C4-2B (cell line): ENCODE data around the gene PCGF2.

Experiments
- ZFX ChIP-seq: fragments of 450-650 bp; IDR thresholded peaks from 2 replicates; pipeline ENCODE4 v1.6.1; 2017
- TF ChIP-seq, protein P1 (sequence below): fragments of 450-650 bp; conservative IDR thresholded peaks from 2 replicates; pipeline ENCODE4 v1.5.1; 2017; ENCODE audit warnings: mild to moderate bottlenecking

DNA sequence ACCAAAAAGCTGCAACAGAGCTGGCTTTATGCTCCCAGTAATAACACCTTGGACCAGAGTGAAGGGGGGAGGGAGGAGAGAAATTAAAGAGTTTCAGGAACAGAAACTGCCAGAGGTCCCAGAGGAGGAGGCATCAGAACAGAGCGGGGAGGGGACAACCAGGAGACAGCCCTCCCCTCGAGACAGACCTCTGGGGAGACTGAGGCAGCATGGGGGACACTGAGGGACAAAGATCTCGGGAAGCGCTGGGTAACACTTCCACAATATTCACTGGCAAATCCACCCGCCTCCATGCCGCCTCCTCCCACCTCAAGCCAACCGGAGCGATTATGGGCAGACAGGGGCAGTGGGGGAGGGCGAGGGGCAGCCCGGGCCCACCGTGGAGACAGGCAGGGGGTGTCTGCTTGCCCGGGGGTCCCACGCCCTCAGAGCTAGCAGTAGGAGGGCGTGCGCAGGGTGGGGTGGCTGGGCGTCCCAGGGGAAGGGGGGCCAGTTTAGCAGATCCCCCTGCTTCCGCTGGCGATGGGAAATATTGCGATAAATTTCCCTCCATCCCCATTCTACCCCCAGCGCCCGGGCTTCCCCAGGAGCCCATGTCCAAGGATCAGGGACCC lies 1.2 kb downstream of the PCGF2 start:
- TF ChIP-seq, protein P1, sequence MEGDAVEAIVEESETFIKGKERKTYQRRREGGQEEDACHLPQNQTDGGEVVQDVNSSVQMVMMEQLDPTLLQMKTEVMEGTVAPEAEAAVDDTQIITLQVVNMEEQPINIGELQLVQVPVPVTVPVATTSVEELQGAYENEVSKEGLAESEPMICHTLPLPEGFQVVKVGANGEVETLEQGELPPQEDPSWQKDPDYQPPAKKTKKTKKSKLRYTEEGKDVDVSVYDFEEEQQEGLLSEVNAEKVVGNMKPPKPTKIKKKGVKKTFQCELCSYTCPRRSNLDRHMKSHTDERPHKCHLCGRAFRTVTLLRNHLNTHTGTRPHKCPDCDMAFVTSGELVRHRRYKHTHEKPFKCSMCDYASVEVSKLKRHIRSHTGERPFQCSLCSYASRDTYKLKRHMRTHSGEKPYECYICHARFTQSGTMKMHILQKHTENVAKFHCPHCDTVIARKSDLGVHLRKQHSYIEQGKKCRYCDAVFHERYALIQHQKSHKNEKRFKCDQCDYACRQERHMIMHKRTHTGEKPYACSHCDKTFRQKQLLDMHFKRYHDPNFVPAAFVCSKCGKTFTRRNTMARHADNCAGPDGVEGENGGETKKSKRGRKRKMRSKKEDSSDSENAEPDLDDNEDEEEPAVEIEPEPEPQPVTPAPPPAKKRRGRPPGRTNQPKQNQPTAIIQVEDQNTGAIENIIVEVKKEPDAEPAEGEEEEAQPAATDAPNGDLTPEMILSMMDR = no peak
- no peak for TF ChIP-seq ZFX
